ENCODE results near the gene EFCAB6. TPM values are rescaled to one million over a fixed set of nuclear protein-coding genes. Genes with fewer than 3 reads are reported as not detected.

EFCAB6 gene
- total RNA-seq, 2 experiments from 2014 or later, result 0.27 to 0.29 TPM

DNA sequence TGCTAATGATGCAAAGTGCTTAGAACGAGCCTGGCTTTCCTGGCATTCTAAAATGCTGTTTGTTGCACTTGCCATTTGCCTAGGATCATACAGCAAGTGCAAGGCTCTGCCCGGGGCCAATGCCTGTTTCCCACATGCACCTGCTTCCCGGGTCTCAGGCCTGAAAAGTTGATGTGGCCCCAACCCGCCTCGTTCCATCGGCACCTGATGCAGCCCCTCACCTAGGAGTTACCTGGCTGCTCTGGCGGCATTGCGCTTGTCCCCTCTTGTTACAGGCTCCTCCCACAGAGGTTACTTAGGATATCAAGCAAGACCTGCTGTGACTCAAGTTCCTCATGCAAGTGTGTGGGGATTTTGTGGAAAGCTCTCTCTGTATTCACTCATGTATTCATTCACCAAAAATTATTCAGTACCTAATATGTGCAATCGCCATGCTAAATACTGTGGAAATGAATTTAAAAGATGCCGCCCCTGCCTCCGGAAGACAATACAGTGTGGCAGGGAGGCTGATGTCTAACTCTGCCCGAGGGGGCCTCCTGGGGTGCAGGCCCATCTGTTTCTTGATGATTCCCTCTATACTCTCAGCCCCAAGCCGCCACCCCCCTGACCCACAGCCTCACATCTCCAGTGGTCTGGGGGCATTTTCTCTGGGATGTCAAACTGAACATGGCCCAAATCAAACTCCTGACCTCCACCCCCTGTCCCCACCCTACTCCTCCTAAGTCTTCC is 184.5 kb downstream of the EFCAB6 start:
- POLR2A ChIA-PET, result no interaction called here

DNA sequence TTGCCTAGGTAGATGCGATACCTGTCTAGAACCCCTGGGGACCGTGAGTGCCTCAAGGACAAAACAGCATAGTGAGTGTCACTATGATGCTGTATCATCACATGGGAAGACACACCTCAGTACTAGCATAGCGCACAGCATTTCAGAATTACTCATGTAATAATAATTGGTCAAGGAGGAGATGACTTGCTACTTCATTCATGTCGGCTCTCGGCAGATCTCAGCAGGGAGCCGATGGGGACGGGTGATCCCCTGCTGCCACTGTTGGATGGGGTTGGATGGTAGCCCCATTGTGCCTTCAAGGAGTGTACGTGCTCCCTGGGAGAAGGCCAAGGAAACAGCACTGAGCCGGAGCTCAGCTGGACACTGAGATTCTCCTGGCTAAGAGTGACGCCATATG is 186.9 kb downstream of the EFCAB6 start:
- no peaks in the 10 kb centered on the region for H3K36me3 Mint-ChIP-seq
- no peaks in the 10 kb centered on the region for H3K4me1 Mint-ChIP-seq (ENCODE audit: low read depth)
- no peak overlapping the region for H3K27ac Mint-ChIP-seq
- CTCF ChIA-PET, result no interaction called here
- no peak overlapping the region for H3K4me3 Mint-ChIP-seq
- peaks cover 2% of the 10 kb centered on the region for H3K9me3 Mint-ChIP-seq
- no peak for DNase-seq
- POLR2A ChIA-PET, result no interaction called here
- intact Hi-C loops (cut with micrococcal nuclease), result no loop called here
- H3K27me3 Mint-ChIP-seq, result peaks cover 5% of the 10 kb centered on the region

More for the DNA sequence above, 184.5 kb downstream of the EFCAB6 start:
- H3K27me3 Mint-ChIP-seq, result peaks cover 2% of the 10 kb centered on the region
- DNase-seq, result no peak
- no peaks in the 10 kb centered on the region for H3K9me3 Mint-ChIP-seq
- intact Hi-C loops (cut with micrococcal nuclease), result no loop called here
- H3K4me1 Mint-ChIP-seq (ENCODE audit: low read depth), result no peaks in the 10 kb centered on the region
- no peak overlapping the region for H3K27ac Mint-ChIP-seq
- CTCF ChIA-PET, result no interaction called here
- H3K36me3 Mint-ChIP-seq, result no peaks in the 10 kb centered on the region
- no peak overlapping the region for H3K4me3 Mint-ChIP-seq

DNA sequence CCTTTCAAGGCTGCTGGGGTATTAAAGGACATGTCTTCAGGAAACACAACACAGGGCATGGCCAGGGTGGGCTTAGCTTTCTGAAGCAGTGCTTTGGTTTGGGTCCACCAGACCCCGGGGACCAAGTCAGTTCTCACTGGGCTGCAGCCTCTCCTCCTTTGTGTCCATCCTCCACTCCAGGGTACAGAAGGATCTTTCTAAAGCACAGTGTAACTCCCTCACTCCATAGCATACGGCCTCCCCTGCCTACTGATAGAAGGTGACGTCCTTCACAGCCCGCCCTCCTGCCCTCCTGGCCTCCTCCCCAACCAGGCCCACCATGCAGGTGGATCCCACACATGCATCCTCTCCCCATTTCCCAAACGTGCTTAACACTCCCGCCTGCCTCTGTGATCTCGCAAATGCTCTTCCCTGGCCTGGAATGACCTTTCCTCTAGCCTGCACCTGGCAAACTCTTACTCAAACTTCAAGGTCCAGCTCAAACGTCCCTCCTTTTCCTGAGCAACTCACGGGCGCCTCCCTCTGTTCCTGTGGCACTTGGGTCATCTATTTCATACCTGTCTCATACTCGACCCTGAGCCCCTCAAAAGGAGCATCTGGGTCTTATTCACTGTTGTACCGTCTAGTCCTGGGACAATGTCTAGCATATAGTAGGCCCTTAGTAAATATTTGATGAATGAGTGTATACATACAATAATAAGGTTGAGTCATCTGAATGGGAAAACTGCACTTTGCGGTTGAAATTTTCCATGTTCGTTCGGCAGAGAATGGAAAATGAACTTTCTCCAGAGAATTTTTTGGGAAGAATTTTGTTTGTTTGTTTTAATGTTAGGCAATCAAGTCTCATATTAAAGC is 187.7 kb downstream of the EFCAB6 start:
- ChIA-PET POLR2A (no interaction called here), CTCF (no interaction called here)
- no peak overlapping the region for H3K27ac Mint-ChIP-seq

DNA sequence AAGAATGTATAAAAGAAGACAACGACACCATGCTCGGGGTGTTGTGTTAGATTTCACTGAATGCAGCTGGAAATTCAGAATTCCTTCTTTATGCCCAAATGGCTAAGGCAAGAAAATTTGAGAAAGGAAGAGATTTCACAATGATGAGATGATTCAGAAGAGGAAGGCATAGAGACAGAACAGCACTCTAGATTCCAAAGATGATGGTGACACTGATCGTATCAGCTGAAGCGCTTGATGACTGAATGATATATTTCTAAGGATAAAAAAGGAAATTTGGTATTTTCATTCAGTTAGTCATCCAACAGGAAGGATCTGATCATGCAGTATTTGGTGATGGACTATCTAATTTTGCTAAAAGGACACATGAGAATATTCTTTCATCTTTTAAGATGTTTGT is 189.2 kb downstream of the EFCAB6 start:
- H3K4me1 Mint-ChIP-seq (ENCODE audit: low read depth), result no peaks in the 10 kb centered on the region
- ChIA-PET CTCF (no interaction called here), POLR2A (no interaction called here)
- intact Hi-C loops (cut with micrococcal nuclease), result no loop called here
- H3K4me3 Mint-ChIP-seq, result no peak overlapping the region
- H3K27me3 Mint-ChIP-seq, result peaks cover 9% of the 10 kb centered on the region
- H3K36me3 Mint-ChIP-seq, result no peaks in the 10 kb centered on the region
- no peak overlapping the region for H3K27ac Mint-ChIP-seq
- no peak for DNase-seq
- H3K9me3 Mint-ChIP-seq, result peaks cover 5% of the 10 kb centered on the region

More for the DNA sequence above, 187.7 kb downstream of the EFCAB6 start:
- DNase-seq, result no peak
- peaks cover 4% of the 10 kb centered on the region for H3K9me3 Mint-ChIP-seq
- intact Hi-C loops (cut with micrococcal nuclease), result no loop called here
- peaks cover 5% of the 10 kb centered on the region for H3K27me3 Mint-ChIP-seq
- no peak overlapping the region for H3K4me3 Mint-ChIP-seq
- H3K36me3 Mint-ChIP-seq, result no peaks in the 10 kb centered on the region
- no peaks in the 10 kb centered on the region for H3K4me1 Mint-ChIP-seq (ENCODE audit: low read depth)

GRCh38 chr22:43620197-43620596 is 191.9 kb downstream of the EFCAB6 start:
- Mint-ChIP-seq H3K9me3 (peaks cover 5% of the 10 kb centered on the region), H3K4me1 (ENCODE audit: low read depth) (no peaks in the 10 kb centered on the region), H3K4me3 (no peak overlapping the region), H3K27ac (no peak overlapping the region), H3K27me3 (peaks cover 15% of the 10 kb centered on the region), H3K36me3 (no peaks in the 10 kb centered on the region)
- intact Hi-C loops (cut with micrococcal nuclease), result no loop called here
- CTCF ChIA-PET, result no interaction called here
- no peak for DNase-seq
- POLR2A ChIA-PET, result no interaction called here

- peaks cover 15% of the 10 kb centered on the region for H3K27me3 Mint-ChIP-seq
- intact Hi-C loops (cut with micrococcal nuclease), result no loop called here
- peaks cover 5% of the 10 kb centered on the region for H3K9me3 Mint-ChIP-seq
- H3K4me3 Mint-ChIP-seq, result no peak overlapping the region
- POLR2A ChIA-PET, result no interaction called here
- H3K36me3 Mint-ChIP-seq, result no peaks in the 10 kb centered on the region
- no peak for DNase-seq
- no peak overlapping the region for H3K27ac Mint-ChIP-seq
- CTCF ChIA-PET, result no interaction called here
- H3K4me1 Mint-ChIP-seq (ENCODE audit: low read depth), result no peaks in the 10 kb centered on the region
Observed at GRCh38 chr22:43618517-43618916, 193.6 kb downstream of the EFCAB6 start.

DNA sequence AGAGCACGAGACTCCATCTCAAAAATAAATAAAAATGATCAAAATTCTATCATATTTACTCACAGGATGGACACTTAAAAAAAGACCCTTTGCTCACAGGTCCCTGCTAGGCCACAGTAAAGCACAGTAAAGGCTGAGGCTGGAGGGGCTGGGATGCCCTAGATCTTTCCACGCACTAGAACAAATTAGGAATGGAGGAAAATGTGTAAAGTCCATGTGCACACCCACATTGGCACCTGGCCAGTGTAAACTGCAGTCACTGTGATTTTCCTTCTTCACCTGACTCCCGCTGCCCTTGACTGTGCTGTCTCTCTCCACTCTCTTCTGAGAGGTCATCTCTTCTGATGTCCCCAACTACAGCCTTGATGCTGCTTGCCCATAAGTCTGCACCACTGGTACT is 195.5 kb downstream of the EFCAB6 start:
- no peak for DNase-seq
- no peak overlapping the region for H3K27ac Mint-ChIP-seq
- no peaks in the 10 kb centered on the region for H3K4me1 Mint-ChIP-seq (ENCODE audit: low read depth)
- ChIA-PET POLR2A (no interaction called here), CTCF (no interaction called here)
- intact Hi-C loops (cut with micrococcal nuclease), result no loop called here
- no peaks in the 10 kb centered on the region for H3K36me3 Mint-ChIP-seq
- H3K27me3 Mint-ChIP-seq, result peaks cover 20% of the 10 kb centered on the region
- H3K9me3 Mint-ChIP-seq, result peaks cover 5% of the 10 kb centered on the region
- H3K4me3 Mint-ChIP-seq, result no peak overlapping the region

- intact Hi-C loops (cut with micrococcal nuclease), result no loop called here
- ChIA-PET CTCF (no interaction called here), POLR2A (no interaction called here)
- H3K27ac Mint-ChIP-seq, result no peak overlapping the region
- H3K36me3 Mint-ChIP-seq, result no peaks in the 10 kb centered on the region
- DNase-seq, result no peak
- H3K4me3 Mint-ChIP-seq, result no peak overlapping the region
- H3K4me1 Mint-ChIP-seq (ENCODE audit: low read depth), result no peaks in the 10 kb centered on the region
- H3K27me3 Mint-ChIP-seq, result peaks cover 8% of the 10 kb centered on the region
- H3K9me3 Mint-ChIP-seq, result peaks cover 3% of the 10 kb centered on the region
Observed at GRCh38 chr22:43600265-43600664, 211.8 kb downstream of the EFCAB6 start.

- CTCF ChIA-PET, result no interaction called here
- H3K9me3 Mint-ChIP-seq, result peaks cover 8% of the 10 kb centered on the region
- POLR2A ChIA-PET, result no interaction called here
- no peak overlapping the region for H3K4me3 Mint-ChIP-seq
- no peak for DNase-seq
- no peaks in the 10 kb centered on the region for H3K36me3 Mint-ChIP-seq
- H3K27ac Mint-ChIP-seq, result no peak overlapping the region
- intact Hi-C loops (cut with micrococcal nuclease), result no loop called here
- H3K27me3 Mint-ChIP-seq, result peaks cover 25% of the 10 kb centered on the region
- no peaks in the 10 kb centered on the region for H3K4me1 Mint-ChIP-seq (ENCODE audit: low read depth)
Observed at GRCh38 chr22:43592476-43592875, 219.6 kb downstream of the EFCAB6 start.

DNA sequence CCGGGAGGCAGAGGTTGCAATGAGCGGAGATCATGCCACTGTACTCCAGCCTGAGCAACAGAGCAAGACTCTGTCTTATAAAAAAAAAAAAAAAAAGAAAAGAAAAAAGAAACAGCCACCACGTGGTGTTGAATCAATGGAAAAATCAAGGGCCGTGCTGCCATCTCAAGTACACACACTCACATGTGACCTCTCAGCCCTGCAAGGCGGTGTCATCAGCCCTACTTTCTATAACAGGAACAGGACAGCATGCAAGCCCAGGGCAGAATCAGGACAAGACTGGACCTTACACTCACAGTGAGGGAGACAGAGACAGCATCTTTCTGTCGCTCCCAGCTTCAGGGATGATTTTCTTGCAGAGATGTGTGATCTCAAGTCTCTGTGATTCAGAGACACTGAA is 220.7 kb downstream of the EFCAB6 start:
- no peak overlapping the region for H3K4me3 Mint-ChIP-seq
- POLR2A ChIA-PET, result no interaction called here
- peaks cover 25% of the 10 kb centered on the region for H3K27me3 Mint-ChIP-seq
- no peaks in the 10 kb centered on the region for H3K4me1 Mint-ChIP-seq (ENCODE audit: low read depth)
- intact Hi-C loops (cut with micrococcal nuclease), result no loop called here
- no peaks in the 10 kb centered on the region for H3K36me3 Mint-ChIP-seq
- H3K9me3 Mint-ChIP-seq, result peaks cover 10% of the 10 kb centered on the region
- H3K27ac Mint-ChIP-seq, result no peak overlapping the region
- CTCF ChIA-PET, result no interaction called here
- DNase-seq, result no peak

GRCh38 chr22:43587574-43587973 is 224.5 kb downstream of the EFCAB6 start:
- H3K27me3 Mint-ChIP-seq, result peaks cover 31% of the 10 kb centered on the region
- CTCF ChIA-PET, result no interaction called here
- H3K9me3 Mint-ChIP-seq, result peaks cover 9% of the 10 kb centered on the region
- intact Hi-C loops (cut with micrococcal nuclease), result no loop called here
- no peak overlapping the region for H3K4me3 Mint-ChIP-seq
- DNase-seq, result no peak
- H3K27ac Mint-ChIP-seq, result no peak overlapping the region
- H3K4me1 Mint-ChIP-seq (ENCODE audit: low read depth), result no peaks in the 10 kb centered on the region
- H3K36me3 Mint-ChIP-seq, result no peaks in the 10 kb centered on the region
- POLR2A ChIA-PET, result no interaction called here

DNA sequence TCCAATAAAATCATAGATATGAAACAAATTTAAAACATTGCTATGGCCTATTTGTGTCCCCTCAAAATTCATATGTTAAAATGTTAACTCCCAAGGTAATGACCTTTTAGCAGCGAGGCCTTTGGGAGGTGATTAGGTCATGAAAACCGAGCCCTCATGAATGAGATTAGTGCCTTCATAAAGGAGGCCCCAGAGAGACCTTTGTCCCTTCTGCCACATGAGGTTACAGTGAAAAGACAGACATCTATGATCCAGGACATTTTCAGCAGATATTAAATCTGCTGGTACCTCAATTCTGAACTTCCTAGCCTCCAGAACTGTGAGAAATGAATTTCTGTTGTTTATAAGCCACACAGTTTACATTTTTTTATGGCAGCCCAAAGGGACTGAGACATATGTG is 228.6 kb downstream of the EFCAB6 start:
- peaks cover 29% of the 10 kb centered on the region for H3K27me3 Mint-ChIP-seq
- no peak overlapping the region for H3K27ac Mint-ChIP-seq
- POLR2A ChIA-PET, result no interaction called here
- H3K36me3 Mint-ChIP-seq, result peaks cover 3% of the 10 kb centered on the region
- peaks cover 15% of the 10 kb centered on the region for H3K9me3 Mint-ChIP-seq
- no peak overlapping the region for H3K4me3 Mint-ChIP-seq
- DNase-seq, result no peak
- intact Hi-C loops (cut with micrococcal nuclease), result no loop called here
- no peaks in the 10 kb centered on the region for H3K4me1 Mint-ChIP-seq (ENCODE audit: low read depth)
- CTCF ChIA-PET, result no interaction called here

DNA sequence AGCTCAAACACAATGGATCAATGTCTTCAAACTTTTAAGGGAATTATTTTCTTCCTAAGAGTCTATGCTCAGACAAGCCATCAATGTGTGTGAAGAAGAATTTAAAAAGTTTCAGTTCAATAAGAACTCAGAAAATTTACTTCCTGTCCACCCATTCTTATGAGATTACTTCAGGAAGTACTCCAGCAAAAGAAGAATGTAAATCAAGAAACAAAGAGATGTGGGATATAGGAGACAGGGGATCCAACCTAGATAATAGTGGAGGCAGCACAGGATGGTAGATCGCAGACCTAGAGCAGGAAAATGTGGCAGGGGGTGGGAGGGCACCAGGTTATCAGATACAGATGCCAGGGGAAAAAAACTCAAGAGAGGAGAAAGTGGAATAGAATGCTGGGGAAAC is 229.7 kb downstream of the EFCAB6 start:
- DNase-seq, result no peak
- no peak overlapping the region for H3K4me3 Mint-ChIP-seq
- POLR2A ChIA-PET, result no interaction called here
- H3K36me3 Mint-ChIP-seq, result peaks cover 3% of the 10 kb centered on the region
- H3K27me3 Mint-ChIP-seq, result peaks cover 28% of the 10 kb centered on the region
- intact Hi-C loops (cut with micrococcal nuclease), result no loop called here
- CTCF ChIA-PET, result no interaction called here
- peaks cover 14% of the 10 kb centered on the region for H3K9me3 Mint-ChIP-seq
- no peaks in the 10 kb centered on the region for H3K4me1 Mint-ChIP-seq (ENCODE audit: low read depth)
- no peak overlapping the region for H3K27ac Mint-ChIP-seq
